Memory B cell (primary cell): ENCODE measurements around the gene MRAP2.
A peak's percentile ranks its signal among the peaks of the same experiment; 100 is the strongest.
"Not testable (repeated sequence)": the region's sequence is repeated elsewhere in the genome, so short reads cannot be mapped to it uniquely, and the experiment has no call there.

Experiments used
- ATAC-seq: fragments of 150-1000 bp; cut with Tn5 transposase; 2 replicates; pipeline ENCODE4 v1.10.0; 2021; ENCODE audit warnings: low read depth, mild to moderate bottlenecking, moderate library complexity
- DNase-seq, 2 donors: peaks; one replicate each; pipeline ENCODE4 v3.0.0; 2022; ENCODE audit warnings: low spot score in 2 of 2
- H3K27ac Mint-ChIP-seq: one replicate; pipeline ENCODE4 v1.8.0; 2022; ENCODE audit warnings: mild to moderate bottlenecking, moderate library complexity, mixed read lengths
- H3K27me3 Mint-ChIP-seq: one replicate; pipeline ENCODE4 v1.8.0; 2022; ENCODE audit warnings: mixed read lengths
- H3K36me3 Mint-ChIP-seq: one replicate; pipeline ENCODE4 v1.8.0; 2022; ENCODE audit warnings: mild to moderate bottlenecking, mixed read lengths
- H3K4me1 Mint-ChIP-seq: one replicate; pipeline ENCODE4 v1.8.0; 2022; ENCODE audit warnings: mixed read lengths
- H3K4me3 Mint-ChIP-seq: one replicate; pipeline ENCODE4 v1.8.0; 2022; ENCODE audit warnings: mild to moderate bottlenecking, moderate library complexity, mixed read lengths
- H3K9me3 Mint-ChIP-seq: one replicate; pipeline ENCODE4 v1.8.0; 2022; ENCODE audit warnings: mixed read lengths

MRAP2 gene

DNA sequence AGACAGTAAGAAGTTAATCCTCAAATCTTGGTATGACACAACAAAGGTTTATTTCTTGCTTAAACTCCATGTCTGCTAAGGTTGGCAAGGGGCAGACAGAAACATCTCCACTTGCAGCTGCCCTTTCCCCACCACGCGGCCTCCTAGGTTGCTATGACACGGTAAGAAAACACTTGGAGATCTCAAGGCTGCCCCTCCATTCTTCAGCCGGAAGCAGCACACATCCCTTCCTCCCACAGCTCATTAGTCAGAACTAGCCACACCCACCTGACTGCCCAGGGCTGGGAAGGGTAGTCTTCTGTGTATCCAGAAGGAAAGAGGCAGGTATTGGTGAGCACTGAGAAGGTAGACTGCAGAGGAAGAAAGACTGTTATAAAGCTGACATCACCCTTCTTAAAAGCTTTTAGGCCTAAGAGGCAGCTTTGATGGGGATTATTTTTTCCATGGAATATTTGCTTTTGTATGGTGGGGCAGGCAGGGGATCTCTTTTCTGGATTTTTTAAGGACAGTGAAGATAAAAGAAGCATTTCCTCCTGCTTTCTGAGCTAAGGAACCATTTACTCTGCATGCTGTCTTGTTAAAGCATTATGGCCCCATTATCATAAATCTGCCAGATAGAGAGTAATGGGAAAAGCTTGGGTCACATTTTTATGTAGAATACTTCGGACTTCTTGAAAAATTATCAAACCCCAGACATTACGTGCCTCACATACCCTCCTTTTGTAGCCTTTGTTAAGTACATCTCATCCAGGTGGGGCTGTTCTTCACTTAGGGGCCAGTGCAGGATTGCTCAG is 41.6 kb downstream of the MRAP2 start:
- ATAC-seq (no peak), DNase-seq (no peak)
- Mint-ChIP-seq H3K4me1 (no peaks in the 10 kb centered on the region), H3K36me3 (no peaks in the 10 kb centered on the region), H3K9me3 (peaks cover 4% of the 10 kb centered on the region), H3K27ac (no peak overlapping the region), H3K27me3 (peaks cover 2% of the 10 kb centered on the region), H3K4me3 (no peak overlapping the region)

DNA sequence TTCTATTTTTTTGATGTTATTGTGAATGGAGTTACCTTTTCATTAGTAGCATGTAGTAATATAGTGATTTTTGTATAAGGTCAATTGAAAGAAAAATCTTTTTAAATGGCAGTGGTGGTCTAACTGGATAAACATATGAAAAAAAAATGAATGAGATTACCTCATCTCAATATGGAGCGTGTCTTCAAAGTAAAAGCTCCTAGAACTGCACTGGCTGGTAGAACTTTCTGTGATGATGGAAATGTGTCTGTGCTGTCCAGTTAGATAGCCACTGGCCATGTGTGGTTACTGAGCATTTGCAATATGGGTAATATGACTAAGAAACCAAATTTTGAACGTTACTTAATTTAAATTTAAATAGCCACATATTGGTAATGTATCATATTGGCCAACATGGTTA is 44.1 kb downstream of the MRAP2 start:
- Mint-ChIP-seq H3K36me3 (no peaks in the 10 kb centered on the region), H3K9me3 (no peaks in the 10 kb centered on the region), H3K4me3 (no peak overlapping the region), H3K27ac (no peak overlapping the region), H3K4me1 (no peaks in the 10 kb centered on the region), H3K27me3 (peaks cover 4% of the 10 kb centered on the region)
- DNase-seq (no peak), ATAC-seq (no peak)

DNA sequence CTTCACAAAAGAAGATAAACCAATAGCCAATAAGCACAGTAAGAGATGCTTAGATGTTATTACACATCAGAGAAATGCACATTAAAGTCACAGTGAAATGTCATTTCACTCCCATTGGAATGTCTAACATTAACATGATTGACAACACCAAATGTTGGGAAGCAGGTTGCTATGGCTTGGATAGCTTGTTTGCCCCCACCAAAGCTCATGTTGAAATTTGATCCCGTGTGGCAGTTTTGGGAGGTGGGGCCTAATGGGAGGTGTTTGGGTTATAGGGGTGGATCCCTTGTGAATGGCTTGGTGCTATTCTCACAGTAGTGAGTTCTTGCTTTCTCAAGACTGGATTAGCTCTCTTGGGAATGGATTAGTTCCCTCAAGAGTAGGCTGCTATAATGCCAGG is 44.8 kb downstream of the MRAP2 start:
- H3K36me3 Mint-ChIP-seq: no peaks in the 10 kb centered on the region
- ATAC-seq: no peak
- no peaks in the 10 kb centered on the region for H3K4me1 Mint-ChIP-seq
- H3K27ac Mint-ChIP-seq: no peak overlapping the region
- H3K4me3 Mint-ChIP-seq: no peak overlapping the region
- H3K9me3 Mint-ChIP-seq: no peaks in the 10 kb centered on the region
- no peak for DNase-seq
- H3K27me3 Mint-ChIP-seq: peaks cover 4% of the 10 kb centered on the region

DNA sequence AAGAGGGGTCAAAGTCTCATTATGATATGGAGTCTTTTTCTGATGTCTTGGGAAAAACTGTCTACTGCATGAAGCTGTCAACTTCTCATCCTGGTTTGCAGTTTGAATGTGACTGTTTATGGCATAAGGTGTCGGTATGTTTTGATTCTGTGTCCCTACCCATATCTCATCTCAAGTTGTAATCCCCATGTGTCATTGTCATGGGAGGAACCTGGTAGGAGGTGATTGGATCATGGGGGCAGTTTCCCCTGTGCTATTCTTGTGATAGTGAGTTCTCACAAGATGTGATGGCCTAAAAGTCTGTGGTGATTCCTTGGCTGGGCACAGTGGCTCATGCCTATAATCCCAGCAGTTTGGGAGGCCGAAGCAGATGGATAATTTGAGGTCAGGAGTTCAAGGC is 47.6 kb downstream of the MRAP2 start:
- Mint-ChIP-seq H3K36me3 (no peaks in the 10 kb centered on the region), H3K9me3 (no peaks in the 10 kb centered on the region), H3K27me3 (peaks cover 2% of the 10 kb centered on the region), H3K4me3 (no peak overlapping the region), H3K4me1 (no peaks in the 10 kb centered on the region), H3K27ac (no peak overlapping the region)
- no peak for ATAC-seq
- no peak for DNase-seq

DNA sequence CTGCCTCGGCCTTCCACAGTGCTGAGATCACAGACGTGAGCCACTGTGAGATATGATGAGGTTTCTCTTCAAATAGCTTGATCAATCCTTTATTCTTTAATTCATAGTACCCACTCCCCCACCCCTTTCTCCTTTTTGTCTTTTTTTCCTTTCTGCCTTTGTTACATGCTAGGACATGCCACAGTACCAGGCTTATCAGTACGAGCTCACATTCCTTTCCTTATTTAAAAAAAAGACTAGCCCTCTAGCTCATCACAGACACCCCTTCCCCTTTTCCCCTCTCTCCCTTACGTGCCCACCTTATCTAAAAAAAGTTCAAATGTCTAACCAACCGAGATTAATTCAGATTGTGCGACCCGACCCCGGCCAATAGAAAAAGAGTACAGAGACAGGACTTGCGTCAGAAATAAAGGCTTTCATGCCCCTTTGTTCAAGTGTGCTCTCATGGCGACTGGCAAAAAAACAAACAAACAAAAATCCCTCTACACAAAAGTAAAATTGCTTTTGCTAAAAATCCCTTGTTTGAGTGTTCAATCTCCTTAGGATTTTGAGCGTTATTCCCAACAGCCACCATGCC is 49.2 kb downstream of the MRAP2 start:
- no peak overlapping the region for H3K4me3 Mint-ChIP-seq
- H3K27ac Mint-ChIP-seq: no peak overlapping the region
- no peak for ATAC-seq
- H3K4me1 Mint-ChIP-seq: no peaks in the 10 kb centered on the region
- no peak for DNase-seq
- no peaks in the 10 kb centered on the region for H3K9me3 Mint-ChIP-seq
- peaks cover 2% of the 10 kb centered on the region for H3K27me3 Mint-ChIP-seq
- no peaks in the 10 kb centered on the region for H3K36me3 Mint-ChIP-seq

DNA sequence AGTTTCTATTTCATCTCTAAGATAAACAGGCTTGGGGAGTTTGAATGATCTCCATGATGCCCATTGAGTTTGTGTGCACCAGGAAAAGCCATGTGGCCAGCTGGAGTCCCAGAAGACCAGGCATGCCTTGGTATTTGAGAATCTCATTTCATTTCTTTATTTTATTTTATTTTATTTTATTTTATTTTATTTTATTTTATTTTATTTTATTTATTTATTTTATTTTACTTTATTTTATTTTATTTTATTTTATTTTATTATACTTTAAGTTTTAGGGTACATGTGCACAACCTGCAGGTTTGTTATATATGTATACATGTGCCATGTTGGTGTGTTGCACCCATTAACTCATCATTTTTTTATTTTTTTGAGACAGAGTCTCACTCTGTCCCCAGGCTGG is 51.1 kb downstream of the MRAP2 start:
- not testable (repeated sequence) for H3K4me1 Mint-ChIP-seq, H3K27me3 Mint-ChIP-seq, DNase-seq, H3K36me3 Mint-ChIP-seq, H3K27ac Mint-ChIP-seq, H3K9me3 Mint-ChIP-seq, ATAC-seq, H3K4me3 Mint-ChIP-seq

DNA sequence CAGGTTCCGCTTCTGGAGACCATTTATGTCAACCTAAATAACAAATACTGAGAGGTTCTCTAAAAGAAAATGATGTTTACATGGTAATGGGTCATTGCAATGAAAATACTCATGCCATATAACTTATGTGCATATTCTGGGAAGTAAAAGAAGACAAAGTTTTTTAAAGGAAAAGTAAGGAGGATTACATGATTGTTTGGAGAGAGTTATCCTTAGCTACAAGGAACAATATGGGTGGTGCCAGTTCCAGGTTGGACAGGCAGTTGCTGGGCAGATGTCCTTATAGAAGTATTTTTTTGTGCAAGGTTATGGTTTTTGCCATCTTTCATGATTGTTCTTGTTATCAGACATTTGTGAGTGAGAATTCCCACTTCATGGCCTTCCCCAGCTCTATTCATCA is 52.5 kb downstream of the MRAP2 start:
- H3K9me3 Mint-ChIP-seq: no peaks in the 10 kb centered on the region
- H3K27me3 Mint-ChIP-seq: no peaks in the 10 kb centered on the region
- H3K4me3 Mint-ChIP-seq: no peak overlapping the region
- H3K36me3 Mint-ChIP-seq: no peaks in the 10 kb centered on the region
- no peak overlapping the region for H3K27ac Mint-ChIP-seq
- no peak for ATAC-seq
- no peaks in the 10 kb centered on the region for H3K4me1 Mint-ChIP-seq
- DNase-seq: no peak

DNA sequence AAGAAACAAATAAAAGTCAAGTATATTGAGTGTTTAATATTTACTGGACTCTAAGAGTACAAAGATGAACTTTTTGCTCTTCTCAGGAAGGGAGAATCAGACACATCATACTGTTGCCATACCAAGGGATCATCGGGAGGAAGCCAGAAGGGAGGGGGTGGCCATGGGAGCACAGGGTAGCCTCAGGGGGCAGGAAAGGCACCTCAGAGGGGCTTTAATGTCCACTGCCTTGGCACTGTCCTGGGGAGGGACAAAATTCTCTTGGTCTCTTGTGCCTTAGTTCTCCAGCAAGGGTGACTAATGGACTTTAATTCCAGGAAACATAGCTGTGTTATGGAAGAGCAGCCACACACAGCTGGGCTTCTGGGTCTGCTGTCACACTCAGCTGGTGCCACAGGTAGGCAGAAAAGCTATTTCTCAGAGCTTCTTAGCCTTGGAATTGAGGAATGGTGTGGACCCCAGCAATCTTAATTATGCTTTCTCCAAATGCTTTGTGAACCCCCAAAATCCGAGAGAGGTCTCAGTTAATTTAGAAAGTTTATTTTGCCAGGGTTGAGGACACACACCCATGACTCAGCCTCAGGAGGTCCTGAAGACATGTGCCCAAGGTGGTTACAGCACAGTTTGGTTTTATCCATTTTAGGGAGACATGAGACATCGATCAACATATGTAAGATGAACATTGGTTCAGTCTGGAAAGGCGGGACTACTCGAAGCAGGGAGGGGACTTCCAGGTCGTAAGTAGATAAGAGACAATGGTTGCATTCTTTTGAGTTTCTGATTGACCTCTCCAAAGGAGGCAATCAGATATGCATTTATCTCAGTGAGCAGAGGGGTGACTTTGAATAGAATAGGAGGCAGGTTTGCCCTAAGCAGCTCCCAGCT is 53.2 kb downstream of the MRAP2 start:
- ATAC-seq: no peak
- Mint-ChIP-seq H3K4me3 (no peak overlapping the region), H3K36me3 (no peaks in the 10 kb centered on the region), H3K9me3 (no peaks in the 10 kb centered on the region), H3K27me3 (no peaks in the 10 kb centered on the region), H3K4me1 (no peaks in the 10 kb centered on the region), H3K27ac (no peak overlapping the region)
- no peak for DNase-seq

DNA sequence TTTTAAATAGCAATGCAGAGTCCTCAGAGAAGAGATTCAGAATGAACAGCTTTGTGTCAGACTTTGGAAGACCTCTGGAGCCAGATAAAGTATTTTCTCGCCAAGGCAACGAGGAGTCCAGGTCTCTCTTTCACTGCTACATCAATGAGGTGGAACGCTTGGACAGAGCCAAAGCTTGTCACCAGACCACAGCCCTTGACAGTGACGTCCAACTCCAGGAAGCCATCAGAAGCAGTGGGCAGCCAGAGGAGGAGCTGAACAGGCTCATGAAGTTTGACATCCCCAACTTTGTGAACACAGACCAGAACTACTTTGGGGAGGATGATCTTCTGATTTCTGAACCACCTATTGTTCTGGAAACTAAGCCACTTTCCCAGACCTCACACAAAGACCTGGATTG is 55.5 kb downstream of the MRAP2 start:
- DNase-seq: no peak

DNA sequence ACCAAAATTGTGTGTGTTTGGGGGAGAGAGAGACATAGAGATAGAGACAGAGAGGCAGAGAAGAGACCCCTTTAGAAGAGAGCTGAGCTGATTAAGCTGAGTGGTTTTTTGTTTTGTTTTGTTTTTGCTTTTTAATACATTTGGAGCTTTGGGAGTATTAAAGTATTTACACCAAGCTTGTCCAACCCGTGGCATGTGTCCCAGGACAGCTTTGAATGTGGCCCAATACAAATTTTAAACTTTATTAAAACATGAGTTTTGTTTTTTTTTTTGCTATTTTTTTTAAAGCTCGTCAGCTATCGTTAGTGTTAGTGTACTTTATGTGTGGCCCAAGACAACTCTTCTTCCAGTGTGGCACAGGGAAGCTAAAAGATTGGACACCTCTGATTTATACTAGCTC is 56.0 kb downstream of the MRAP2 start:
- no peaks in the 10 kb centered on the region for H3K36me3 Mint-ChIP-seq
- peaks cover 3% of the 10 kb centered on the region for H3K4me1 Mint-ChIP-seq
- H3K4me3 Mint-ChIP-seq: no peak overlapping the region

More for the DNA sequence above, 55.5 kb downstream of the MRAP2 start:
- Mint-ChIP-seq H3K36me3 (no peaks in the 10 kb centered on the region), H3K27me3 (peaks cover 2% of the 10 kb centered on the region), H3K9me3 (no peaks in the 10 kb centered on the region), H3K4me1 (peaks cover 3% of the 10 kb centered on the region), H3K27ac (no peak overlapping the region), H3K4me3 (no peak overlapping the region)
- ATAC-seq: no peak

DNA sequence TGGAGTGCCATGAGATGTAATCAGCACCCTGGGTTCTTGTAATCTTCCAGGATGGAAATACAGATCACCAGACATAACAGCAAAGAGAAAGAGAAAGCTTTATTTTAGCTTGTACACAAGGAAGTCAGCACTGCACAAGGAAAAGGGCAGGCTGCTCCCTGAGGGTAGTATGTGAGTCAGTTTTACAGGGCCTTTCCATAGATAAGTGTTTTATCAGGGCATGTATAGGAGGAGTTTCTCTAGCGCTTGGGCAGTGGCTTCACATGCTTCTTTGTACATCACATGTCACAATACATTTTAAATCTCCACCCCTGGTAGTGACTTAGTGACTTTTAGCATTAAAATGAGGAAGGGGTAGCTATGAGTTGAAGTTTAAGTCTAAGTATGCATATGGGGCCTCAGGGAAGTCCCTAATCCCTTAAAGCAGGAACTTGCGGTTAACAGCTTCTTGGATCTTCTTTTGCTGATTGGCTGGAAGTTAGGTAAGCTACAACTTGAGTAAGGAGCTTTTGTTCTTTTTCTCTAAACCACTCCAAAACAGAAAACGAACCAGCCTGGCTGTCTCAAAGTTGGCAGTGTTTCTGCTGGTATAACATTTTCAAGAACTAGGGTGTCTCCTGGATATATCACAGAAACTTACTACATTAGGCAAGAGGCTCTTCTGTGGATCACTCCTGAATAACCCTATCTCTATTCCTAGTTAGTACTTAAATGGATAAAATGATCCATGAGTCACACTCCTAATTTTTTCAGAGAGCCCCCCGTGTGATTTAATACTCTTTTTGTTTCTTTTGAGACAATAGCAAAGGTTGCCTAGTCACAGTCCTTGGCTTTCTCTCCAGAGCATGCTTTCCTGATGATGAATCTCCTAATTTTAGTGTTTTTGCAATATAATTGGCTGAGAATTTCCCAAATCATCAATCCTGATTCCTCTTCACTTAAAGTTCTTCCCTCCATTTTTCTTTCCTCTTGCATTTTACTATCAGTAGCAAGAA is 60.2 kb downstream of the MRAP2 start:
- H3K9me3 Mint-ChIP-seq: no peaks in the 10 kb centered on the region
- H3K4me3 Mint-ChIP-seq: no peak overlapping the region
- ATAC-seq (peak; percentile 37), DNase-seq (no peak)
- H3K27ac Mint-ChIP-seq: no peak overlapping the region
- H3K4me1 Mint-ChIP-seq: peaks cover 3% of the 10 kb centered on the region
- peaks cover 2% of the 10 kb centered on the region for H3K27me3 Mint-ChIP-seq
- no peaks in the 10 kb centered on the region for H3K36me3 Mint-ChIP-seq

More for the DNA sequence above, 56.0 kb downstream of the MRAP2 start:
- ATAC-seq (no peak), DNase-seq (no peak)
- no peaks in the 10 kb centered on the region for H3K9me3 Mint-ChIP-seq
- H3K27ac Mint-ChIP-seq: no peak overlapping the region
- H3K27me3 Mint-ChIP-seq: peaks cover 2% of the 10 kb centered on the region

DNA sequence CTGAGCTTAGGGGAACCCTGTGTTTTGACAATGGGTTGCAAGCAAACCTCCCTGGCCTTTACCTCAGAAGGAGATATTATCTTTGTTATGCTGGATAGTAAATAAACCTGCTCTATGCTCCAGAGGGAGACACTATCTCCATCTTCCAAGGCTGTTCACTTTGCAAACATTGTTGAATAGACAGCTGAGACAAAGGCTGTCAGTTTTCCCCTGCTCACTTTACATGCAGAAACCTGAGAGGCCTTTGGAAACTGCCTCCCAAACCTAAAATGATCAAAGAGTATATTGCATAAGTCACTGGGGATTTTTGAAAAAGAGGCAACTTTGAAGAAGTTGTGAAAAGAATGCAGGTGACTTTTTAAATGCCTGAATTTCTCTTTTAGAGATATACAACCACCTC is 61.6 kb downstream of the MRAP2 start:
- no peaks in the 10 kb centered on the region for H3K36me3 Mint-ChIP-seq
- H3K9me3 Mint-ChIP-seq: no peaks in the 10 kb centered on the region
- peaks cover 2% of the 10 kb centered on the region for H3K27me3 Mint-ChIP-seq
- H3K4me1 Mint-ChIP-seq: peaks cover 3% of the 10 kb centered on the region
- ATAC-seq: no peak
- H3K27ac Mint-ChIP-seq: no peak overlapping the region
- H3K4me3 Mint-ChIP-seq: no peak overlapping the region
- DNase-seq: no peak

DNA sequence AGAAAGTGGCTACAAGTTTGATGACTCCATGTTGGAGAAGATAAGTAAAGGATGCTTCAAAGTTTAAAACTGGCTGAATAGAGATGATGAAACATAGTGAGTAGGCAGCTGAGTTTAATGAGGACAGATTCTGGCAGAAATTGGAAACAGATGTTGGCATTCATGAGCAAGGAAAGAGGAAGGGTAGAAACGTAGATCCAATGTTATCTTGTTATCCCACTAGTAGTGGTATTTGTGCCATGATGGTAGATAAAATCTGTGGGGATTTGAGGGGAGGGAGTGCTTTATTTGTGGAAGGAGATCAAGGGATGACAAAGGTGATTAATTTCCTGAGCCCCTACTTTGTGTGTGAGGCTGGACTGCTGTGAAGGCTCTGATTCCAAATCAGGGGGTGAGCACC is 69.5 kb downstream of the MRAP2 start:
- Mint-ChIP-seq H3K4me1 (no peaks in the 10 kb centered on the region), H3K36me3 (no peaks in the 10 kb centered on the region), H3K27ac (no peak overlapping the region), H3K27me3 (peaks cover 12% of the 10 kb centered on the region), H3K9me3 (peaks cover 1% of the 10 kb centered on the region), H3K4me3 (no peak overlapping the region)
- ATAC-seq: no peak
- no peak for DNase-seq
